H9 (cell line): ENCODE measurements around the gene LAGE3. TPM values are rescaled to one million over a fixed set of nuclear protein-coding genes. Genes with fewer than 3 reads are reported as not detected.

Experiments
- DNase-seq: peaks from one replicate; pipeline ENCODE4 v3.0.0-alpha.2; 2017
- H2AFZ ChIP-seq: one replicate; pipeline ENCODE4 v1.6.1; 2013; ENCODE audit warnings: mild to moderate bottlenecking, low read length, control low read depth, moderate library complexity
- H2AK5ac ChIP-seq: 2 replicates; pipeline ENCODE4 v1.6.1; 2013; ENCODE audit warnings: low read length, control low read depth, mixed read lengths; ENCODE audit not compliant: insufficient read length
- H2BK120ac ChIP-seq: one replicate; pipeline ENCODE4 v1.6.1; 2013; ENCODE audit warnings: low read depth, mild to moderate bottlenecking, low read length, control low read depth, inconsistent platforms; ENCODE audit not compliant: poor library complexity, severe bottlenecking
- H2BK12ac ChIP-seq: 2 replicates; pipeline ENCODE4 v1.6.1; 2013; ENCODE audit warnings: low read length, control low read depth, mixed read lengths, low read depth; ENCODE audit not compliant: insufficient read length
- H2BK15ac ChIP-seq: 2 replicates; pipeline ENCODE4 v1.6.1; 2013; ENCODE audit warnings: low read depth, low read length, control low read depth
- H2BK20ac ChIP-seq: one replicate; pipeline ENCODE4 v1.6.1; 2013; ENCODE audit warnings: low read depth, mild to moderate bottlenecking, low read length, control low read depth, inconsistent platforms; ENCODE audit not compliant: poor library complexity, severe bottlenecking
- H2BK5ac ChIP-seq: 2 replicates; pipeline ENCODE4 v1.6.1; 2013; ENCODE audit warnings: low read length, control low read depth, mixed read lengths; ENCODE audit not compliant: insufficient read length
- H3K14ac ChIP-seq: 2 replicates; pipeline ENCODE4 v1.6.1; 2013; ENCODE audit warnings: low read length, control low read depth; ENCODE audit not compliant: insufficient read depth
- H3K18ac ChIP-seq: 2 replicates; pipeline ENCODE4 v1.6.1; 2013; ENCODE audit warnings: low read depth, mild to moderate bottlenecking, mixed read lengths, low read length, control low read depth; ENCODE audit not compliant: insufficient read length
- H3K23ac ChIP-seq: 2 replicates; pipeline ENCODE4 v1.6.1; 2013; ENCODE audit warnings: low read length, control low read depth, mixed read lengths, low read depth; ENCODE audit not compliant: insufficient read length
- H3K23me2 ChIP-seq: 2 replicates; pipeline ENCODE4 v1.6.1; 2013; ENCODE audit warnings: low read depth, mild to moderate bottlenecking, mixed read lengths, low read length, control low read depth; ENCODE audit not compliant: insufficient read length, poor library complexity, severe bottlenecking
- H3K27ac ChIP-seq: 2 replicates; pipeline ENCODE4 v1.5.1; 2013; ENCODE audit warnings: low read length, control low read depth, mixed read lengths, low read depth; ENCODE audit not compliant: insufficient read length
- H3K27me3 ChIP-seq: 2 replicates; pipeline ENCODE4 v1.6.1; 2013; ENCODE audit warnings: low read length, control low read depth, inconsistent platforms; ENCODE audit not compliant: insufficient read depth
- H3K4ac ChIP-seq: 2 replicates; pipeline ENCODE4 v1.6.1; 2013; ENCODE audit warnings: low read depth, mild to moderate bottlenecking, control low read depth, inconsistent platforms, low read length, moderate library complexity
- H3K4me1 ChIP-seq: 2 replicates; pipeline ENCODE4 v1.6.1; 2013; ENCODE audit warnings: low read length, control low read depth, inconsistent platforms; ENCODE audit not compliant: insufficient read depth
- H3K4me2 ChIP-seq: 2 replicates; pipeline ENCODE4 v1.6.1; 2013; ENCODE audit warnings: low read length, control low read depth, mixed read lengths; ENCODE audit not compliant: insufficient read length, insufficient read depth
- H3K56ac ChIP-seq: 2 replicates; pipeline ENCODE4 v1.6.1; 2013; ENCODE audit warnings: low read depth, mild to moderate bottlenecking, mixed read lengths, low read length, control low read depth; ENCODE audit not compliant: insufficient read length
- H3K79me1 ChIP-seq: 2 replicates; pipeline ENCODE4 v1.6.1; 2013; ENCODE audit warnings: low read depth, mild to moderate bottlenecking, moderate library complexity, low read length, control low read depth, inconsistent platforms; ENCODE audit not compliant: insufficient read depth, poor library complexity, severe bottlenecking
- H3K79me2 ChIP-seq: 2 replicates; pipeline ENCODE4 v1.6.1; 2013; ENCODE audit warnings: low read length, control low read depth, inconsistent platforms; ENCODE audit not compliant: insufficient read depth
- H3K9ac ChIP-seq: 2 replicates; pipeline ENCODE4 v1.6.1; 2013; ENCODE audit warnings: low read length, control low read depth, mixed read lengths; ENCODE audit not compliant: insufficient read length; ENCODE audit errors: extremely low read depth
- H3K9me3 ChIP-seq: one replicate; pipeline ENCODE4 v1.6.1; 2013; ENCODE audit warnings: low read depth, low read length, inconsistent platforms; ENCODE audit not compliant: control insufficient read depth
- H3T11ph ChIP-seq: one replicate; pipeline ENCODE4 v1.6.1; 2013; ENCODE audit warnings: mild to moderate bottlenecking, low read length, control low read depth, inconsistent platforms
- H4K20me1 ChIP-seq: one replicate; pipeline ENCODE4 v1.6.1; 2013; ENCODE audit not compliant: control insufficient read depth, insufficient read length, insufficient read depth
- H4K5ac ChIP-seq: 2 replicates; pipeline ENCODE4 v1.6.1; 2013; ENCODE audit warnings: low read depth, mild to moderate bottlenecking, mixed read lengths, low read length, control low read depth; ENCODE audit not compliant: insufficient read length
- H4K8ac ChIP-seq: replicated peaks from 2 replicates; pipeline ENCODE4 v1.6.1; 2013; ENCODE audit warnings: low read length, control low read depth, mixed read lengths, low read depth; ENCODE audit not compliant: insufficient read length
- H4K91ac ChIP-seq: 2 replicates; pipeline ENCODE4 v1.6.1; 2013; ENCODE audit warnings: low read depth, mild to moderate bottlenecking, moderate library complexity, mixed read lengths, low read length, control low read depth; ENCODE audit not compliant: insufficient read length
- H3K27ac Mint-ChIP-seq, 3 experiments: 2 replicates in 2 of 3; 3 replicates in 1 of 3; pipeline ENCODE4 v1.8.0; 2020 to 2021; ENCODE audit warnings: mixed read lengths in 3 of 3, mild to moderate bottlenecking in 1 of 3, moderate library complexity in 1 of 3
- H3K27me3 Mint-ChIP-seq: 2 replicates; pipeline ENCODE4 v1.8.0; 2021; ENCODE audit warnings: low read depth, mild to moderate bottlenecking, moderate library complexity, mixed read lengths
- H3K36me3 Mint-ChIP-seq, 3 experiments: 2 replicates in 2 of 3; 3 replicates in 1 of 3; pipeline ENCODE4 v1.8.0; 2020 to 2021; ENCODE audit warnings: low read depth in 3 of 3, mixed read lengths in 3 of 3; ENCODE audit not compliant: insufficient read depth in 1 of 3
- H3K4me1 Mint-ChIP-seq, 2 experiments: 2 replicates each; pipeline ENCODE4 v1.8.0; 2020; ENCODE audit warnings: mixed read lengths in 2 of 2
- H3K4me3 Mint-ChIP-seq, 2 experiments: 2 replicates in 1 of 2; 3 replicates in 1 of 2; pipeline ENCODE4 v1.8.0; 2020 to 2021; ENCODE audit warnings: mild to moderate bottlenecking in 2 of 2, mixed read lengths in 2 of 2, moderate library complexity in 1 of 2
- H3K9me3 Mint-ChIP-seq, 2 experiments: 2 replicates in 1 of 2; 3 replicates in 1 of 2; pipeline ENCODE4 v1.8.0; 2020; ENCODE audit warnings: mild to moderate bottlenecking in 2 of 2, mixed read lengths in 2 of 2, moderate library complexity in 1 of 2
- CTCF ChIP-seq: fragments of 200-600 bp; sonication (generic); conservative IDR thresholded peaks from 3 replicates; pipeline ENCODE4 v1.8.0; 2021; ENCODE audit warnings: antibody characterized with exemption, mild to moderate bottlenecking
- WGBS: extraction: QIAGEN DNeasy Blood & Tissue Kit; methylation state at CpG from one replicate; pipeline ENCODE4 v1.1.7; 2013; ENCODE audit warnings: missing lambda C conversion rate, low lambda C conversion rate, mixed read lengths; ENCODE audit not compliant: insufficient read length; ENCODE audit errors: extremely low coverage; 5-methylcytosine and 5-hydroxymethylcytosine counted together
- microRNA-seq: library from miRNA; unstranded; fragments of <30 nt; microRNA quantifications from one replicate; pipeline ENCODE4, GENCODE V29; 2020; ENCODE audit warnings: borderline microRNAs expressed
- total RNA-seq: library from RNA; stranded (reverse); gene quantifications from 2 replicates; pipeline ENCODE4 v1.2.1, GENCODE V29; 2021

Gene LAGE3
- total RNA-seq, 1 experiment from 2014 or later = 32.5 TPM

DNA sequence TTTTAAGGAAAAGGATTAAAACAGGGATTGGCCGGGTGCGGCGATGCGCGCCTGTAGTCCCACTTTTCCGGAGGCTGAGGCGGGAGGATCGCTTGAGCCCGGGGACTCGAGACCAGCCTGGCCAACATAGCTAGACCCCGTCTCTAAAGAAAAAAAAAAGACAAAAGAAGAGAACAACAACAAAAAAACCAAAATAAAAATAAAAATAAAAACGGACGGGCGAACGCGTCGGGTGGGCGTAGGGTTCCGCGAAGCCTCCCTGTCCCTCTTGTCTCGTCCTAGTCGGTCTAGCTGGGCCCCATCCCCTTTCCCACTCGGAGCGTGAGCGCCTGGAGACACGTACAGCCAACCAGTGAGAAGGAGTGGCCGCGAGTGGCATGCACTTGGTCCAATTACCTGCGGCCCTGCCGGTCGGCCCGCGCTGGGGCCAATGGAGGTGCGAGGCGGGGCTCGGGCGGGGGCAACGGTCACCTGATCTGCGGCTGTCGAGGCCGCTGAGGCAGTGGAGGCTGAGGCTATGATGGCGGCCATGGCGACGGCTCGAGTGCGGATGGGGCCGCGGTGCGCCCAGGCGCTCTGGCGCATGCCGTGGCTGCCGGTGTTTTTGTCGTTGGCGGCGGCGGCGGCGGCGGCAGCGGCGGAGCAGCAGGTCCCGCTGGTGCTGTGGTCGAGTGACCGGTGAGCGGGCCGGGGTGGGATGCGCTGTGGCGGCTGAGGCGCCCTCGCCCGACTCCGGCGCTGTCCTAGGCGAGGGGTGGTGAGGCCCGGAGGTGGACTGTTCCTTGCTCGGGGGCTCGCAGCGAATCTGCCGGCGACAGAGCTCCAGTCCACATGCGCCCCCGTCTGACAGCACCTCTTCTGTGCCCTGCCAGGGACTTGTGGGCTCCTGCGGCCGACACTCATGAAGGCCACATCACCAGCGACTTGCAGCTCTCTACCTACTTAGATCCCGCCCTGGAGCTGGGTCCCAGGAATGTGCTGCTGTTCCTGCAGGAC is 50.6 kb downstream of the LAGE3 start, which contains the start of gene ATP6AP1:
Gene ATP6AP1, plus strand, starts transcription at position 502 of the 996 bp plus-strand sequence. Its CDS starts 16 bp downstream, at position 518.
- Mint-ChIP-seq H3K36me3 (peaks cover 10 to 32% (median 29%) of the 10 kb centered on the region in 3 experiments), H3K4me1 (peaks cover 7 to 20% of the 10 kb centered on the region in 2 experiments), H3K27ac (no peak within 1 kb of the TSS; a peak in 1 of 7 replicates), H3K9me3 (peaks cover 67 to 78% of the 10 kb centered on the region in 2 experiments), H3K4me3 (peak within 1 kb of the TSS; percentile 72 to 81), H3K27me3 (no peaks in the 10 kb centered on the region)
- Histone ChIP-seq H3K9me3 (peaks cover 32% of the 10 kb centered on the region), H4K91ac (no peak within 1 kb of the TSS), H2AFZ (no peak within 1 kb of the TSS), H2BK12ac (no peak within 1 kb of the TSS), H3K23ac (no peak within 1 kb of the TSS), H3K9ac (no peak within 1 kb of the TSS), H4K20me1 (no peaks in the 10 kb centered on the region), H3K27me3 (no peaks in the 10 kb centered on the region), H3K79me2 (no peaks in the 10 kb centered on the region), H3K56ac (no peak within 1 kb of the TSS), H3K14ac (no peak within 1 kb of the TSS; the same call in 1 of the 2 replicates), H2AK5ac (no peak within 1 kb of the TSS), H3K18ac (no peak within 1 kb of the TSS), H2BK15ac (no peak within 1 kb of the TSS), H4K8ac (no peak within 1 kb of the TSS), H4K5ac (no peak within 1 kb of the TSS), H3T11ph (no peak within 1 kb of the TSS), H2BK5ac (no peak within 1 kb of the TSS), H3K23me2 (no peaks in the 10 kb centered on the region), H3K27ac (no peak within 1 kb of the TSS), H3K4me2 (peak within 1 kb of the TSS; percentile 61), H3K4me1 (no peaks in the 10 kb centered on the region), H2BK120ac (no peak within 1 kb of the TSS), H3K79me1 (no peaks in the 10 kb centered on the region), H3K4ac (no peak within 1 kb of the TSS), H2BK20ac (no peak within 1 kb of the TSS)
- no peak for TF ChIP-seq CTCF
- no CpG with 5 or more reads among the region's 87 CpGs for WGBS
- DNase-seq = peak; percentile 92

Small RNA genes within 50 kb of the gene (microRNA-seq; reads per million reads assigned to microRNA genes)
- gene MIR6858 = not detected

Other genes starting within 250 kb of the LAGE3 start
- not detected in 2 replicates for gene OPN1MW3, start 221.7 kb downstream of the LAGE3 start, total RNA-seq
- gene TEX28, start 184.2 kb downstream of the LAGE3 start, total RNA-seq = not detected in 2 replicates
- gene TKTL1, start 183.5 kb downstream of the LAGE3 start, total RNA-seq = not detected in 2 replicates
- gene FLNA, start 104.6 kb downstream of the LAGE3 start, total RNA-seq = 946 and 957 TPM in 2 replicates
- gene EMD, start 100.0 kb downstream of the LAGE3 start, total RNA-seq = 113 and 115 TPM in 2 replicates
- gene RPL10, start 80.9 kb downstream of the LAGE3 start, total RNA-seq = 2,110 and 2,124 TPM in 2 replicates
- gene DNASE1L1, start 70.0 kb downstream of the LAGE3 start, total RNA-seq = 14.2 and 14.5 TPM in 2 replicates
- gene TAFAZZIN, start 67.7 kb downstream of the LAGE3 start, total RNA-seq = 24.7 and 25.5 TPM in 2 replicates
- gene ATP6AP1, start 50.6 kb downstream of the LAGE3 start, total RNA-seq = 45.6 and 49.2 TPM in 2 replicates
- 111 and 112 TPM in 2 replicates for gene GDI1, start 42.1 kb downstream of the LAGE3 start, total RNA-seq
- gene FAM50A, start 35.1 kb downstream of the LAGE3 start, total RNA-seq = 56.7 and 57.4 TPM in 2 replicates
- 36.3 and 45.5 TPM in 2 replicates for gene PLXNA3, start 21.0 kb downstream of the LAGE3 start, total RNA-seq
- 30.9 and 35.4 TPM in 2 replicates for gene UBL4A, start 7.3 kb upstream of the LAGE3 start, total RNA-seq
- gene SLC10A3, start 11.3 kb upstream of the LAGE3 start, total RNA-seq = 8.8 and 9.4 TPM in 2 replicates
- gene FAM3A, start 37.0 kb upstream of the LAGE3 start, total RNA-seq = 21.0 and 22.8 TPM in 2 replicates
- 68.7 and 70.5 TPM in 2 replicates for gene G6PD, start 67.6 kb upstream of the LAGE3 start, total RNA-seq
- 16.2 and 17.8 TPM in 2 replicates for gene IKBKG, start 68.3 kb upstream of the LAGE3 start, total RNA-seq
- not detected in 2 replicates for gene CTAG1A, start 105.9 kb upstream of the LAGE3 start, total RNA-seq
- gene CTAG1B, start 140.0 kb upstream of the LAGE3 start, total RNA-seq = not detected in 2 replicates
- gene CTAG2, start 174.3 kb upstream of the LAGE3 start, total RNA-seq = not detected in 2 replicates